Measurements from ENCODE around the gene PHLPP1.
"Not testable (repeated sequence)": the region's sequence is repeated elsewhere in the genome, so short reads cannot be mapped to it uniquely, and the experiment has no call there.

The PHLPP1 gene

GRCh38 chr18:62715436-62715758 lies at the start of gene PHLPP1:
TSS of gene PHLPP1 (plus strand) at chr18:62715541. CDS start at chr18:62715684, 143 bp downstream.
- DNase-seq (ENCODE audit: low read depth) = no peak

GRCh38 chr18:62669225-62669624 lies 46.1 kb upstream of the PHLPP1 start:
- no peak for DNase-seq (ENCODE audit: low read depth)

- DNase-seq (ENCODE audit: low read depth) = no peak
Measured at GRCh38 chr18:62670573-62670972, 44.8 kb upstream of the PHLPP1 start.

GRCh38 chr18:62672600-62672999 lies 42.7 kb upstream of the PHLPP1 start:
- no peak for DNase-seq (ENCODE audit: low read depth)

GRCh38 chr18:62678847-62679485 lies 36.4 kb upstream of the PHLPP1 start:
- DNase-seq (ENCODE audit: low read depth) = no peak

GRCh38 chr18:62682371-62682770 lies 33.0 kb upstream of the PHLPP1 start:
- DNase-seq (ENCODE audit: low read depth) = no peak

- DNase-seq (ENCODE audit: low read depth) = no peak
Measured at GRCh38 chr18:62683935-62684334, 31.4 kb upstream of the PHLPP1 start.

- no peak for DNase-seq (ENCODE audit: low read depth)
Measured at GRCh38 chr18:62688743-62689317, 26.5 kb upstream of the PHLPP1 start.

- no peak for DNase-seq (ENCODE audit: low read depth)
Measured at GRCh38 chr18:62690236-62690815, 25.0 kb upstream of the PHLPP1 start.

- DNase-seq (ENCODE audit: low read depth) = no peak
Measured at GRCh38 chr18:62693659-62694058, 21.7 kb upstream of the PHLPP1 start.

GRCh38 chr18:62697636-62698035 lies 17.7 kb upstream of the PHLPP1 start:
- DNase-seq (ENCODE audit: low read depth) = no peak

- DNase-seq (ENCODE audit: low read depth) = no peak
Measured at GRCh38 chr18:62702259-62702658, 13.1 kb upstream of the PHLPP1 start.

GRCh38 chr18:62706879-62707278 lies 8.5 kb upstream of the PHLPP1 start:
- DNase-seq (ENCODE audit: low read depth) = not testable (repeated sequence)

- not testable (repeated sequence) for DNase-seq (ENCODE audit: low read depth)
Measured at GRCh38 chr18:62709908-62710307, 5.4 kb upstream of the PHLPP1 start.

- no peak for DNase-seq (ENCODE audit: low read depth)
Measured at GRCh38 chr18:62710417-62710816, 4.9 kb upstream of the PHLPP1 start.

- no peak for DNase-seq (ENCODE audit: low read depth)
Measured at GRCh38 chr18:62711781-62712180, 3.6 kb upstream of the PHLPP1 start.

- no peak for DNase-seq (ENCODE audit: low read depth)
Measured at GRCh38 chr18:62713651-62714247, 1.6 kb upstream of the PHLPP1 start.

- DNase-seq (ENCODE audit: low read depth) = peak; percentile 92
Measured at GRCh38 chr18:62714671-62715435, 488 bp upstream of the PHLPP1 start.

- DNase-seq (ENCODE audit: low read depth) = no peak
Measured at GRCh38 chr18:62715759-62716615, 646 bp downstream of the PHLPP1 start.

GRCh38 chr18:62716619-62717168 lies 1.4 kb downstream of the PHLPP1 start:
- no peak for DNase-seq (ENCODE audit: low read depth)

- no peak for DNase-seq (ENCODE audit: low read depth)
Measured at GRCh38 chr18:62717169-62717924, 2.0 kb downstream of the PHLPP1 start.

Data from CMK (cell line).